ENCODE data around the gene ZNF500.

DNA sequence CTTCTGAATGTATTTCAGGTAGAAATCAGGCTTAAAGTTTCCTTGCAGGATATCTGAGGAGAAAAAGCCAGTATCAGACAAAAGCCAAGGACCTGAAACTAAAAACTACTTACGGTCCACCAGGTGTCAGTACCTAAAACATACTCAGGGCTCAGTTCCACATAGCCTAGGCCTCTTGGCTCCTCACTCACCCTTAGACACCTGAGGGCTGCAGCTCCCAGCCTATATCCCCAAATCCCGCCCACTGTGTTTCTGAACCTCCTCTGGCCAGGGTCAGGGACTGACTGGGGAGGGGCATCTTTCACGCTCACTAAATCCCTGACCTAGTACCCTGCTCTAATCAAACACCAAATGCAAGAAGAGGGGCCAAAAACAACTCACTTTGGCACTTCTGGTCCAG, 44.3 kb upstream of the ZNF500 start:
- TF ChIP-seq CTCF (IDR thresholded peaks at IDR 0.05) (no peak), POLR2A (IDR thresholded peaks at IDR 0.05) (no peak), EP300 (IDR thresholded peaks at IDR 0.05) (no peak)
